Keratinocyte (primary cell): ENCODE data around the gene TMEM107.

Experiments used
- CTCF ChIP-seq, 3 experiments: IDR thresholded peaks in 1 of 3; conservative IDR thresholded peaks in 1 of 3; optimal IDR thresholded peaks in 1 of 3; 2 replicates in 2 of 3; 3 replicates in 1 of 3; pipeline versions ENCODE3 to v1.5.1; 2011; ENCODE audit warnings: low read length in 3 of 3, mild to moderate bottlenecking in 3 of 3, moderate library complexity in 2 of 3, control low read depth in 1 of 3, inconsistent platforms in 1 of 3; ENCODE audit not compliant: insufficient read depth in 2 of 3; ENCODE audit errors: extremely low read depth in 1 of 3
- EZH2 ChIP-seq: IDR thresholded peaks from one replicate; pipeline ENCODE4 v1.6.1; 2012; ENCODE audit warnings: inconsistent platforms, mild to moderate bottlenecking, low read length, moderate library complexity

GRCh38 chr17:8155231-8155995 lies 20.8 kb downstream of the TMEM107 start:
- TF ChIP-seq EZH2: no peak
- TF ChIP-seq CTCF (optimal IDR thresholded peaks at IDR 0.05 in 1 of 3, IDR thresholded peaks at IDR 0.05 in 1 of 3, conservative IDR thresholded peaks at IDR 0.05 in 1 of 3; ENCODE audit: extremely low read depth in 1 of 3, insufficient read depth in 2 of 3, low read length in 3 of 3): no peak
